HG03108 (cell line): Measurements from ENCODE around the gene HMG20B.

Source experiments
- ATAC-seq: cut with Tn5 transposase; IDR thresholded peaks from one replicate; pipeline ENCODE4 v1.9.1; 2021; ENCODE audit warnings: moderate library complexity; ENCODE audit not compliant: unreplicated experiment

HMG20B gene

DNA sequence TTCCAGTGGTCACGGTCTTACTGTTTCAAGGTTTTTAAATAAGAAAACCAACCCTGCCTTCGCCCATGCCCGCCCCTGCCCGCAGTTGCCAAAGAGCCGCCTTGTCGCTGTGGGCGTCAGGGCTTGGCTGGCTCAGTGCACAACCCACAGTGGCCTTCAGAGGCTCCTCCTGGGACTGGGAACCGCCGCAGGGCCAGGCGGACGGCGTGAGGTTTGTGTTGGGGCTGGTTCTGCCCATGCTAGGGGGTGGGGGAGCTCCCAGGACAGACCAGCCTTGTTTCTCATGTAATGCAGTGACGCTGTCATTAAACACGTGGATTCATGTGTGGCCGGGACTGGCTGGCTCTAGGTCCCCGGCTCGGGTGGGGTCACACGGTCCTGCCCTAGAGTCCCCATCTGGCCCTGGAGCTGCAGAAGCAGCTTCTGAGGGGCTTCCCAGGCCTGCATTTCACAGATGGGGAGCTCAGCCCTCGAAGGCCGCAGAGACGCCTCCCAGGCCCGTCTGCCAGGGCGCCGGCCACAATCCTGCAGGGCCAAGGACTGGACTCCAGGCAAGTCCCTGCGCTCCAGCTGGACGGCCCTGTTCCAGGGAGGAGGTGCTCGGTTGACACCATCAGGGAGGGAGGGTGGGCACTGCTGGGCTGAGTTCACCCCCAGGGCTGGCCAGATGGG, 36.2 kb upstream of the HMG20B start:
- ATAC-seq, result no peak

DNA sequence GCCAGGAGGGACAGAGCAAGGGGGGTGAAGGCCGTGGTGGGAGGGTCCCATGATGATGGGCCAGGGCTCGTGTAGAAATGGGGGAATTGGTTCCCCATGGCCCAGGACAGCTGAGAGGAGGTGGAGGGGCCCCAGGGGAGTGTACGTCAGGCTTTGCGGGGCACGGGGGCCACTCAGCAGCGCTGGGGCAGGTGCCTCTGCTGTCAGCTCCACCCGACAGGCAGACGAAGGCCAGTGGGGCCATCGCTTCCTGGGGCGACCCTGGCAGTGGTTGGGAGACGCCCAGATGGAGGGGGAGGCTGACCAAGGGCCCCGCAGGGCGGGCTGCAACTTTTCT, 35.7 kb upstream of the HMG20B start:
- ATAC-seq, result no peak

DNA sequence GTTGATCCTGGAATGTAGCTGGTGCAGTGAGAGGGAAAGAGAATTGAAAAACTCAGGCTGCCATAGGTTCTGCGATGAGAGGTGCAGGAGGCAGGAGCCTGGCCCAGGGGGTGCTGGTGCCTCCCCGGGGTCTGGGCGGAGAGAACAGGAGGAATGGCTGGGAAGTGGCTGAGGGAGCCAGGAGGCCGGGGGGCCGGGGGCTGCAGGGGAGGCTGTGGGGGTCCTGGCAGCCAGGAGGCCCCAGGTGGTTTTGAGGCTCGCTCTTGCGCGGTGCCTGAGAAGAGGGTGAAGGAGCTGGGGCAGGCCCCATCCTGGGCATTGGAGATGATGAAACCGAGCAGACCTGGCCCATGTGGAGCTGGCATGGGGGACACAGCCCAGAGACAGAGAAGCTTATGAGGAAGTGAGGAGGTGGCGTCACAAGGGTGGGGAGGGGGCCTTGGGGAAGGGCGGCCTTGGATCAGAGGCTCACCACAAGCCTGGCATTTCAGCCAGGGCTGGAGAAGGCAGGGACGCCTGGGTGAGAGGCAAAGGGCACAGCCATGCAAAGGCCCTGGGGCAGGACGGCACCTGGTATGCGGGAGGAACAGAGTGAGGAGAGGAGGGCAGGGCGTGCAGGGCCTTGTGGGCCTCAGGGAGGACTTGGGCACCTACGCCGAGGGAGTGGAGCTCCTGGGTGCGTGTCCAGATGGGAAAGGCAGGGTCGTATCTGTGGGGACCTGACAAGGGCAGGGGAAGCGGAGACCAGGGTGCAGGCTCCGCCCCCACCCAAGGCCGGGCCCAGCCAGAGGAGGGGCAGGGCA, 35.1 kb upstream of the HMG20B start:
- ATAC-seq, result no peak

DNA sequence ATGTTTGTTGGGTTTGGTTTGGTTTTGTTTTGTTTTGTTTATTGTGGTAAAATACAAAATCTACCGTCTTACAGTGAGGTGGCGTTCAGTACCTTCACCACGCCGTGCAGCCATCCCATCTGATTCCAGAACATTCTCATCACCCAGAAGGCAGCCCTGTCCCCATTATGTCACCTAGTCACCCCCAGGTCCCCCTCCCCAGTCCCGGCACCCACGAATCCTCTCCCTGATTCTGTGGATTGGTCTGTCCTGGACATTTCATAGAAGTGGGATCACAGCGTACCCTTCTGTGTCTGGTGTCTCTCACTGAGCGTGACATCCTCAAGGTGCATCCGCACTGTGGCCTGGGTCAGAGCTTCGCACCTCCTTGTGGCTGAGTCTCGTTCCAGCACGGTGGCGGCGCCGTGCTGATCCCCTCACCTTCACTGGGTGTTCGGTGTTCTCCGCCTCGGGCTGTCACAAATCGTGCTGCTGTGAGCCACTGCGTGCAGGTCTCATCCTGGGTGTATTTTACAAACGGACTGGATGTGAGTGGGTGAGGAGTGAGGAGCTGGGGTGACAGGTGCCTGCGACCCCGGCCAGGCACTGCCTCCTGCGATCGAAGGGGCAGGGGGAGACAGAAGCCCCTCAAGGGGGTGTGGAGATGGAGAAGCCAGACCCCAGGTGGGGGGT, 34.4 kb upstream of the HMG20B start:
- ATAC-seq, result no peak

DNA sequence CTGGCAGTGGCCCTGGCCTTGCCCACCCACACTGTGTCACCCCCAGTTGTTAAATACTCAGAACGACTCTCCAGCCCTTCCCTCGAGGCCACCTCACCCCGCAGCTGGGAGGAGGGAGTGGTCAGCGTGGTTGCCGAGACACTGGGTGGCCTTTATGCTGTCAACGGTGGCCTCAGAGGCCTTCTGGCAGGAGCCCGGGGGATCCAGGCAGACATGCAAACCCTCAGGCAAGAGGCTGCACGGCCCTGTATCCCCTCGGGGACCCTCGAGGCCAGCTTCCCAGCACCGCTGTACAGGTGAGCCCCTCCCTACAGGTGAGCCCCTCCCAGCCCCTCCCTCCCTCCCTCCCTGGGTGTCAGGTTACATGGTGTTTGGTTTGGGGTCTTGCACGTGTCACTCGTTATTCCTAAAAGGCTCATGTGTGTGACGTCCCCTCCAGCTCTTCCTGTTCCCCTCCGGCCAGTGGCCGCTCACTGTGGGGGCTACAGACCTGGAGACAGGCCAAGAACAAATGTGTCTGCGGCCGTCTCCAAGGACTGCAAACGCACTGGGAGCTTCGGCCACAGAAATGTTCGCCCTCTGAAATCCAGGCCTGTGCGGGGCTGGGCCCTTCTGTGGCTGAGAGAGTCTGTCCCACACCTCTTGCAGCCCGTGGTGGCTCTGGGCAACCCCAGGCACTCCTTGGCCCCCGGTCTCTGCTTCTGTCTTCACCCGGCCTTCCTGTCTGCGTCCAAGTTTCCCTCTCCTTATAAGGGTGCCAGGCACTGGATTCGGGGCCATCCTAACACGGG, 33.6 kb upstream of the HMG20B start, which contains the start of gene TEKTIP1:
TEKTIP1 (plus strand) TSS at position 210 of the 791 bp plus-strand sequence; CDS start at position 214, 4 bp downstream.
- ATAC-seq, result no peak

DNA sequence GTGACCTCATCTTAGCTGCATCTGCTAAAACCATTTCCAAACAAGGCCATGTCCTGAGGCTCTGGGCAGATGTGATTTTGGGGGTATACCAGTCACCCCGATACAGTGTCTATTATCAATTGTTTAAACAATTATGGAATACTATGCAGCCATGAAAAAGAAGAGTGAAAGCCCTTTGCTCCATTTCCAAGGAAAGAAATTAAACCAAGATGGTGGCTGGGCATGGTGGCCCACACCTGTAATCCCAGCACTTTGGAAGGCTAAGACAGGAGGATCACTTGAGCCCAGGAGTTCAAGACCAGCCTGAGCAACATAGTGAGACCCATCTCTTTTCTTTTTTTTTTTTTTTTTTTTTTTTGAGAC, 33.0 kb upstream of the HMG20B start:
- no peak for ATAC-seq

DNA sequence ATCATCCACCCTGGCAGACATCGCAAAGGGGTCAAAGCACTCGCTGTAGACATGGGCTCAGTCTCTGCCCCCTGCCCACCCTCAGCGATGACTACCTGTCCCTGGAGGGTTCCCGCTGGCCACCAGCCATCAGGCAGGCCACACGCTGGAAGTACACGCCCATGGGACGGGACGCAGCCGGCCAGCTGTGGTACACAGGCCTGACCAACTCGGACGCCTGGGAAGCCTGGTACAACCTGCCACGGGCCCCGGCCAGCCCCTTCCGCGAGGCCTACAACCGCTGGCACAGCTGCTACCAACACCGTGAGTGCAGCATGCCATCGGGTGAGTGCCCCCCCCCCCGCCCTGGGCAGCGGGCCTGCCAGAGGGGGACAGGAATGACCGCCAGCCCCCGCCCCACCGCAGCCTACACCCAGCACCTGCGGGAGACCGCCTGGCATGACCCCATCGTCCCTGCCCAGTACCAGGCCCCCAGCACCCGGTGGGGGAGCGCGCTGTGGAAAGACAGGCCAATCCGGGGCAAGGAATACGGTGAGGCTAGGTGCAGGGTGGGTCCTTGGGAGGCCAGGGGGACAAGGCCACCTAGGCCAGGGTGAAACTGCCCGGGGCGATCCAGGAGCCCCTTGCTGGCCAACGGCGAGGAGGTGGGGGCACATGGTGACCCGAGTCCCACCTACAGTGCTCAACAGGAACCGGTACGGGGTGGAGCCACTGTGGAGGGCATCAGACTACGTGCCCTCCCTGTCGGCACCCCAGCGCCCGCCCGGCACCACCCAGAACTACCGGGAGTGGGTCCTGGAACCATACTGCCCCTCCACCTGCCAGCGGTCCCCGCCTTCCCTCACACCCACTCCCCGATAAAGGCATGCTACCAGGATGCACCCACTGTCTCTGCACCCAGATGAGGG, 29.3 kb upstream of the HMG20B start:
- ATAC-seq, result no peak

DNA sequence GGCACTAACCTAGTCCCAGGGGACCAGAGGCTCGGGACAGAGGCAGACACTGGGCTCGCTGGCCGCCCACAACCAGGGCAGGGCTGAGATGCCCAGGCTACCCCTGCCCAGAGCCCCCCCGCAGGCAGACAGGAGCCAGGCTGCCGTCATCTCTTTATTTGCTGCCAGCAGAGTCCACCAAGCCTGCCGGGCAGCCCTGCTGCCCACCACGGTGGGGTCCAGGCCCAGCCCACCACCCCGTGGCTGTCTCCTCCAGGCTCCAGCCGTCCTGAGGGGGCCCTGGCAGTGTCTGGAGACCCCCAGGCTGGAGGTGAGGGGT, 28.7 kb upstream of the HMG20B start:
- no peak for ATAC-seq

DNA sequence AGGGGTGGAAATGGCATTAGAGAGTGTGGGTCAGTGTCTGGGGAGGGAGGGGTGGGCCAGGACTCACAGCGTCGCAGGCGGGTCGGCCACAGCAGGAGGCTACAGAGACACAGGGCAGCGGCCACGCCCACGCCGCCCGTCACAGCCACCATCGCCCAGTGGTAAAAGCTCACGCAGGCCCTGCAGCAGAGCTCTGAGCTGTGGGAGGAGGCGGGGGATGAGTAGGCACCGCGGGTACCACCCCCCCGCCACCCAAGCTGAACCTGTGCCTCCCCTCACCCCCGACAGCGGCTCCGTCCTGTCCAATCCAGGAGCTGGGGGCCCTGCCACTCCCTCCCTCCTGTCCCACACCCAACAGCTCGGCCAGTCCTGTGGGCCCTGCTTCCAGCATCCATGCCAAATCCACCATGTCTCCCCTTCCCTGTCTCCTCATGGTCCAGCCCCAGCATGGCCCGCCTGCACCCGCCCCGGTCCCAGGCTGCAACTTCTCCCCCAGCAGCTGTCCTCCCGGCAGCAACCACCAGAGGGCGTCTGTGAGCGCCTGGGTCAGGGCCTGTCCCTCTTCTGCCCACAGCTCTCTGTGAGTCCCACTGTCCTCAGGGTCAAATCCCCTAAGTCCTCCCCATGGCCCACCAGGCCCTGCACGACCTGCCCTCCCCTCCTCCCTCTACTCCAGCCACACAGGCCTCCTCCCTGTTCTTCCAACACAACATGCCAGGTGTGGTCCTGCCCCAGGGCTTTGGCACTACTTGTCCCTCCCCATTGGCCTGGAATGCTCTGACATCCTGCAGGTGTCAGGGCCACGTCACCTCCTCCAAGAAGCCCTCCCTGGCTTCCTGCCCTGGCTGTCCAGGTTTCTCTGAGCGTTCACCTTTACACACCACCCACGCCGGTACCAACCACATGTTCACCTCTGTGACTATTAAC, 27.7 kb upstream of the HMG20B start:
- no peak for ATAC-seq

DNA sequence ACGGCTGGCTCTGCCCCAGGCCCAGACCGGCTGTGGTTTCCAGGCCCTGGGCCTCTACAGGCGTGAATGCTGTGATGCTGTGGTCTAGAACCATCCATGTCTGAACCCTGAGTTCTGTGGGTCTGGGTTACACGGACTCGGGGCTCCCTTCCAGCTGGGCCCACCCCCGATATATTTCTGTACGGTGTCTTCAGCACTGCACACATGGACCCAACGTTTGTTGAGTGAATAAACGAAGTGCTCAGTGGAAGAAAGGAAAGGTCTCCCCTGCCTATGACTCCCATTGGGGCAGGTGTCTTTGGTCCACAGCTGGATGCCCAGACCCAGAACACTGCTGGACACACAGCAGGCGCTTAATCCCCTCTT, 27.1 kb upstream of the HMG20B start:
- no peak for ATAC-seq

DNA sequence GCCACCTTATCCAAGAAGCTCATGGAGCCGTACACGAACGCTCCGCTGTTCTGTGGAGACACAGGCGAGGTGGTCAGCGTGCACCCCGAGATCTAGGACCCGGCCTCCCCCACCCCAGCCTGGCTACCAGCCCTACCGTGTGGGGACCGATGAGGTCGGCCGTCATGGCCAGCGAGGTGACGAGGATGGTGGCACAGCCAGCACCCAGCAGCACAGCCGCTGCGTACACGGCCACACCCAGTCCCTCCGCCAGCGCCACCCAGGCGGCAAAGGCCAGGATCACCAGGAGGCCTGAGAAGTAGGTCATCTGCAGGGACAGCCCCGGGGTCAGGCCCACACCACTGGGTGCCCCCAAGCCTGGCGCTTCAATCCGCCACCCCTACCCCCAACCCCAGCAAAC, 26.6 kb upstream of the HMG20B start:
- ATAC-seq, result no peak

DNA sequence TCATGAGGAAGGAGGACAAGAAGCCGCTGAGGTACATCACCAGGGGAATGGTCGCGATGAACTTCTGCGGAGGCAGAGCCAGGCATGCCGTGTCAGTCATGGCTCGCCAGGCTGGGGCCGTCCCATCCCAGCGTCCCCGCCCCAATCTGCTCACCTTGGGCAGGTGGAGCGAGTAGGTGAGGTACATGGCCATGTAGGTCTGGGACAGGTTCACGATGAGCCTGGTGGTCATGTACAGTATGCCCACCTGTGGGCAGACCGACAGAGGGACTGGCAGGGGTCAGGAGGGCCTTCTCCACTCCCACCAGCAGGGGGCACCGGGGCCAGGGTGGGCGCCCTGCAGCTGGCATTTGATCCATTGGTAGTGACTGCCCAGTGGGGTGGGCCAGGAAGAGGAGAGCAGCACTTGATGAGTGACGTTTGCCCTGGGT, 25.4 kb upstream of the HMG20B start:
- ATAC-seq, result no peak

DNA sequence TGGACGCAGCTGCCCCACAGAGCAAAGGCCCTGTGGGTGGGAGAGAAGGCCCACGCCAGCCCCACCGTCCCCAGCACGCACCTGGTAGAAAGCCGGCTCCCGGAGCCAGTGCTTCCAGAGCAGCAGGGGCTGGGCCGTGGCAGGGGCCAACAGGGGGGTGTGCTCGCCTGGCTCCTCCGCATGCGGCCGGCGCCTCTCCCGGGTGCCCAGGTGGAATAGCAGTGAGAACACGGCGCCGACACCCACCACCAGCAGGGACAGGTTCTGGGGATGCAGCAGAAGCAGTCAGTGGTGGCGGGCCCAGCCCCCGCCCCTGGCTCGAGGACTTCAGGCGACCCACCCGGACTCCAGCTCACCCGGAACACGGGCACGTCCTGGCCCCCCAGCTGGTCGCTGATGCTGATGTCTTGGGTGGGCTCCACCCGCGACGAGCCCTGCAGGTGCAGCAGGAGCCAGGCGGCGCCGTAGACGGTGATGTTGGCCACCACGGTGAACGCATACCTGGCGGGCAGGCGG, 24.9 kb upstream of the HMG20B start:
- ATAC-seq, result no peak

DNA sequence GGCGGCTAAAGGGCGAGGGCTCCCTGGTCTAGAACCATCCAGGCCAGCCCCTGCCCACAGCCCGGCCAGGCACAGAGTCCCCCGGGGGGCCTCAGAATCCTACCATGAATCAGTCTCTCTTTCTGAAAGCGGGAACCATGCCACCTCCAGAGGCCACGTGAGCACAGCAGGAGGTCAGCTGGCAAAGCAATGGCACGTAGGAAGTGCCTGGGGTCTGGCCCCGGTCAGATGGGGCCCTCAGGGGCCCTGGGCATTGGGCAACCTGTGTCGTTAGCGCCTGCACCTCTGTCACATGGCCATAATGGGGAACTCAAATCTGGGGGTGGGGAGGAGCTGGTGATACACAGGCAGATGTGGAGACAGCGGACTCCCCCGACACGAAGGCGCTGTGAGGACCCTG, 24.1 kb upstream of the HMG20B start:
- ATAC-seq, result no peak

DNA sequence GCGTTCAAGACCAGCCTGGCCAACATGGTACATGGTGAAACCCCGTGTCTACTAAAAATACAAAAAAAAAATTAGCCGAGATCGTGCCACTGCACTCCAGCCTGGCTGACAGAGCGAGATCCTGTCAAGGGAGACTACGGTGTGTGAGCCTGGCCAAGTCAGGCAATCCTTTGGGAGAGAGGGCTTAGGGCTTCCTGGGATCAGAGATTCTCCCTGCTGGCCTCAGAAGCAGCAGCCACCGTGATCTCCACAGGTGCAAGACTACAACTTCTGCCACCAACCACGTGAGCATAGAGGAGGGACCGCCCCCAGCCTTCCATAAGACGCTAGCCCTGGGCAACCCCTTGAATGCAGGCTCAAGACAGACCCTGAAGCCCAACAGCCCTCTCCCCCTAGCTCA, 22.9 kb upstream of the HMG20B start:
- ATAC-seq, result no peak

DNA sequence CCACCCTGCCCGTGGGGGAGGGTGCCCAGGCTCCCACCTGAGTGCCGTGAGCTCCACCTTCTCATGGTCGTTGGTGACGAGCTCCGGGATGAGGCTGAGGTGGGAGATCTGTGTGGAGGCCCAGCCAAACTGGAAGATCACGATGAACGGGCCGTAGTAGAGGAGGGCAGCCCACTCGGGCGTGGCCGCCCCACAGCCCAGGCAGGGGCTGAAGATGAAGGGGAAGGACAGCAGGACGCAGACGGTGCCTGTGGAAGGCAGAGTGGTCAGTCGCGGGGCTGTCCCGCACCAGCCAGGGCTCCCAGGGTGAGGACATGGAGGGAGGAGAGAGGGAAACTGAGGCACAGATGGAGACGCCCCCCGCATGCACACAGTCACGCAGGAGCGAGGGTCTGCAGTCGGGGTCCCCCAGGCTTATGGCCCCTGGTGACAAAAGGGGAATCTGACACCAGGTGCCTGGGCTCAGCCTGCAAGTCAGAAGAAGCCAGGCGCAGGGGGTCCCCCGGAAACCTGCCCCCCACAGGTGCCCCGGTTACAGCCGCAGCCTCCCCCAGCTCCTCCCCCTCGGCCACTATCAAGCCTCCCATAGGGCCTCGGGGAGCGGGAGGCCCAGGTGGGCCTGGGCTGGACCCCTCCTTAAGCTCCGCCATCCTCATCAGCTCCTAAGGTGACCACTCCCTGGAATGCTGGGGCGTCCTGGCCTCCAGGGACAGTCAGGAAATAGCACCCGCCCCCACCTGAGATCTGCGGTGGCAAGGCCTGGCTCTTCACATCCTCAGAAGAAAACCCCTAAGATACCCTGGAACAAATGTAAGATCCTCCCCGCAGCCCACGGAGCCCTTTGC, 21.6 kb upstream of the HMG20B start:
- no peak for ATAC-seq

DNA sequence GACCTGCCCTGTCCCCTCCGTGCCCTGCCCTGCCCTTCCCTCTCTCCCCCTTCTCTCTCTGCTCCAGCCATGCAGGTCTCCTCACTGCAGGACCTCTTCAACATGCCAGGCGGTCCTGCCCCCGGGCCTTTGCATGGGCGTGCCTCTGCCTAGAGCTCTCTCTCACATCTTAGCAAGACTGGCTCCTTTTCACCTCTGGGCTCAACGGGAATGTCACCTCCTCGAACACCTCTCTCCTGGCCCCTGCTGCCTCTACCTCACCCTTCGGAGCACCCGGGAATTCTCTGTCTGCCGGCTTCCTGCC, 21.0 kb upstream of the HMG20B start:
- no peak for ATAC-seq

DNA sequence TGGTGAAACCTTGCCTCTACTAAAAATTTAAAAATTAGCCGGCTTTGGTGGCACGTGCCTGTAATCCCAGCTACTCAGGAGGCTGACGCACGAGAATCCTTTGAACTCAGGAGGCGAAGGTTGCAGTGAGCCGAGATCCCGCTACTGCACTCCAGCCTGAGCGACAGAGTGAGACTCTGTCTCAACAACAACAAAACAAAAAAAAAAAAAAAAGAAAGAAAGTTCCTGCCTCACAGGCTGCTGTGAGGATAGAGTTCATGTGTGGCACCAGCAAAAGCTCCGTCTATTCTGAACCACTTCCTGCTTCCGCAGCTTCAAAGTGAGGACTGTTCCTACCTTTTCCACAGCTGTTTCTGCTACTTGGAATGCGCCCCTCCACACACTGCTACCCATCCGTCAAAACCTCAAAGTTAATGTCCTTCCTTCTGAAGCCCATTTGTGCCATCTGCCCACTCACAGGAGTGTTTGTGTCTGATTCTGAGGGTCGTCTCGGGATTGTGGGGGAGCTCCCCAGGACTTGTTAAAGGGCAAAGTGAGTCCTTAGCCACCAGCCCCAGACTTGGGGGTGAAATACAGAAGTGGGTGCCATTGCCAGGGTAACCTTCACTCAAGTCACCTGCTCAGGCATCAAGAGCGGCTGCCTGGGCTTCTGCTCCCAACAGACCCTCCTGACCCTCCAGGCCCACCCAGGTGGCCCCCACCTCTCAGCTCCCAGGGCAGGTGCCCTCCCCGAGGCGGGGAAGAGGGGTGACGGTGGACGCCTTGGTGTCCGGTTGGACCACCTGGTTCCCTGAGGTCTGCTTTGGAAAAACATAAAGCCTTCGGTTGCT, 18.3 kb upstream of the HMG20B start:
- ATAC-seq, result no peak
